GM10248 (cell line): ENCODE results near the gene CNPPD1.

ENCODE experiments used
- CTCF ChIA-PET: fragments of 300-600 bp; sonication (Branson Sonifier 250); formaldehyde crosslinking; extraction: SDS; loops from one replicate; lab custom pipeline; 2021; ENCODE audit warnings: antibody characterized with exemption; lab: Yijun Ruan, JAX
- POLR2A ChIA-PET: fragments of 350-650 bp; sonication (Branson Sonifier 250); formaldehyde crosslinking; extraction: SDS; loops from one replicate; lab custom pipeline; 2020; ENCODE audit warnings: antibody characterized with exemption; lab: Yijun Ruan, JAX
- DNase-seq: peaks from one replicate; pipeline ENCODE4 v3.0.0; 2012; ENCODE audit errors: extremely low spot score
- CTCF ChIP-seq: IDR thresholded peaks from 2 replicates; pipeline ENCODE4 v1.5.1; 2012; ENCODE audit warnings: mild to moderate bottlenecking, low read depth; ENCODE audit errors: extremely low read depth, missing control alignments, control extremely low read depth

The CNPPD1 gene

GRCh38 chr2:219175486-219175885, 1.2 kb downstream of the CNPPD1 start:
- no peak for DNase-seq
- CTCF ChIA-PET = interaction anchor here (0.9 to 8.6 kb wide), 13 partner anchors 9 to 299 kb away, joined by 3 to 164 read pairs (median 4); partner anchors contain the start of genes NHEJ1 and ZFAND2B
- no peak for TF ChIP-seq CTCF
- POLR2A ChIA-PET = interaction anchor here (0.7 to 1.7 kb wide), 3 partner anchors 31 to 116 kb away, joined by 3 to 12 read pairs (median 3); partner anchors contain the start of gene ZFAND2B

GRCh38 chr2:219174801-219175200, 1.9 kb downstream of the CNPPD1 start:
- no peak for DNase-seq
- ChIA-PET POLR2A (interaction anchor here (0.6 kb wide), 1 partner anchor 10 kb away, joined by 3 read pairs; no protein-coding TSS in a partner anchor), CTCF (interaction anchor here (1.0 to 8.6 kb wide), 10 partner anchors 8 to 298 kb away, joined by 3 to 164 read pairs (median 6); partner anchors contain the start of genes NHEJ1 and ZFAND2B)
- no peak for TF ChIP-seq CTCF

GRCh38 chr2:219174146-219174545, 2.6 kb downstream of the CNPPD1 start:
- DNase-seq = no peak
- ChIA-PET POLR2A (interaction anchor here (0.8 kb wide), 1 partner anchor 105 kb away, joined by 7 read pairs; the partner anchor contains the start of gene DNAJB2), CTCF (interaction anchor here (1.0 to 8.6 kb wide), 9 partner anchors 8 to 276 kb away, joined by 3 to 164 read pairs (median 8); partner anchors contain the start of genes DNAJB2 and NHEJ1)
- TF ChIP-seq CTCF = no peak

GRCh38 chr2:219173176-219173575, 3.5 kb downstream of the CNPPD1 start:
- POLR2A ChIA-PET = no interaction called here
- DNase-seq = no peak
- no peak for TF ChIP-seq CTCF
- CTCF ChIA-PET = interaction anchor here (1.1 to 8.6 kb wide), 9 partner anchors 10 to 297 kb away, joined by 3 to 164 read pairs (median 8); partner anchors contain the start of genes DNAJB2 and NHEJ1

- ChIA-PET CTCF (interaction anchor here (0.7 to 8.6 kb wide), 14 partner anchors 9 to 296 kb away, joined by 3 to 164 read pairs (median 5); partner anchors contain the start of genes DNAJB2, NHEJ1 and TUBA4B), POLR2A (interaction anchor here (0.9 to 1.1 kb wide), 2 partner anchors 47 to 112 kb away, joined by 3 to 4 read pairs; no protein-coding TSS in a partner anchor)
- TF ChIP-seq CTCF = no peak
- DNase-seq = no peak
Observed at GRCh38 chr2:219172231-219173154, 4.2 kb downstream of the CNPPD1 start.

GRCh38 chr2:219171231-219171651, 5.5 kb downstream of the CNPPD1 start:
- TF ChIP-seq CTCF = peak; percentile 59
- ChIA-PET POLR2A (no interaction called here), CTCF (interaction anchor here (0.8 to 8.6 kb wide), 25 partner anchors 8 to 295 kb away, joined by 3 to 164 read pairs (median 5); partner anchors contain the start of genes CFAP65, DNAJB2, NHEJ1 and TUBA4B)
- DNase-seq = peak; percentile 46
